ENCODE measurements around the gene ZNF185. TPM values are rescaled to one million over a fixed set of nuclear protein-coding genes. Genes with fewer than 3 reads are reported as not detected.

The ZNF185 gene
- total RNA-seq, 6 experiments from 2014 or later = 0.61 to 1.7 (median 0.83) TPM

- Histone ChIP-seq H3K36me3 (no peaks in the 10 kb centered on the region), H3K4me3 (no peak overlapping the region), H3K27me3 (no peaks in the 10 kb centered on the region), H3K27ac (no peak overlapping the region), H3K9me3 (no peaks in the 10 kb centered on the region), H3K4me1 (no peaks in the 10 kb centered on the region)
- DNase-seq = peak in 2 of 3 donors; percentile 11 to 45
- WGBS (ENCODE audit: insufficient coverage, low coverage, low lambda C conversion rate, missing lambda C conversion rate) = 86% methylated on average over 1 of the region's 8 CpGs
- TF ChIP-seq POLR2A (IDR thresholded peaks at IDR 0.05) (no peak), CTCF (IDR thresholded peaks at IDR 0.05) (no peak)
- intact Hi-C loops (cut with DNase I) = no loop called here
- no peak for ATAC-seq
Observed at GRCh38 chrX:152895724-152896420, 2.0 kb upstream of the ZNF185 start.

DNA sequence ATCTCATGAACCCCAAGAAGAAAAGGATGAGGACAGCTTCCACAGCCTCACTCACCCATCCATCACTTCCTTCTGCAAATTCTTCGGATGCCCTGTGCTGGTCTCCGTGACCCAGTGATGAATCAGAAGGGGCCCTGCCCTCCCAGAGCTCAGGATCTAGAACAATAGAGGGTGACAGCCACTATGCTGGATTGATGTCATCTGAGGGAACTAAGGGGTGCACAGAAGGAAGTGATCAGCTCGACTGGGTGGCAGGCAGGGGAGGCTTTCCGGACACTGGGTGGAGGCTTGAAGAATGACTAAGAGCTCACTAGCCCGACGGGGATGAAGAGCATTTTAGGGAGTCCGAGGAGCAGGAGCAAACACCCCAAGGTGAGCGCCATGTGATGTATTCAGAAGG lies 1.4 kb upstream of the ZNF185 start:
- Histone ChIP-seq H3K9me3 (no peaks in the 10 kb centered on the region), H3K4me1 (no peaks in the 10 kb centered on the region), H3K27me3 (no peaks in the 10 kb centered on the region), H3K27ac (no peak overlapping the region), H3K36me3 (no peaks in the 10 kb centered on the region), H3K4me3 (no peak overlapping the region)
- peak in 1 of 3 donors; percentile 11 for DNase-seq
- WGBS (ENCODE audit: insufficient coverage, low coverage, low lambda C conversion rate, missing lambda C conversion rate) = 72% methylated on average over 8 of the region's 8 CpGs
- no peak for ATAC-seq
- TF ChIP-seq POLR2A (IDR thresholded peaks at IDR 0.05) (no peak), CTCF (IDR thresholded peaks at IDR 0.05) (no peak)
- intact Hi-C loops (cut with DNase I) = no loop called here

DNA sequence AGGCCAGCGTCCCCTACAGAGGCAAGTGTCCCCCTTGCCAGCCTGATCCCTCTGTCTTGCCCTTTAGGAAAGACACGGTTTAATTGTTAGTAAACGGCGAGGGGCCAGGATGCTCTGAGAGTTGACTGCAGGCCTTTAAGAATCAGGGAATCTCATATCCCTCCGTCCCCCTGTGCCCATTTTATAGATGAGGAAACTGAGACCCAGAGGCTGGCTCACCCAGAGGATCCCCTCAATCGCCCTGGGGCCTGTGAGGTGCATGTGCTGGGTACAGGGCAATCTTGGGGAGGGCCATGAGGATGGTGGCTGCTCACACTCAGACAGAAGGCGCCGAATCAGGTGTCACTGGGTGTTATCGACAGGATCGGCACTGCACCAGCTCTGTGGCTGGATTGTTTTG lies 575 bp downstream of the ZNF185 start:
- Histone ChIP-seq H3K9me3 (no peaks in the 10 kb centered on the region), H3K4me3 (no peak overlapping the region), H3K36me3 (no peaks in the 10 kb centered on the region), H3K4me1 (no peaks in the 10 kb centered on the region), H3K27ac (no peak overlapping the region), H3K27me3 (no peaks in the 10 kb centered on the region)
- intact Hi-C loops (cut with DNase I) = no loop called here
- DNase-seq = peak in 1 of 3 donors; percentile 28
- no peak for ATAC-seq
- 67% methylated on average over 5 of the region's 10 CpGs for WGBS (ENCODE audit: insufficient coverage, low coverage, low lambda C conversion rate, missing lambda C conversion rate)
- TF ChIP-seq CTCF (IDR thresholded peaks at IDR 0.05) (no peak), POLR2A (IDR thresholded peaks at IDR 0.05) (no peak)

GRCh38 chrX:152899111-152899873 lies 1.4 kb downstream of the ZNF185 start:
- H3K36me3 ChIP-seq = no peaks in the 10 kb centered on the region
- no peaks in the 10 kb centered on the region for H3K9me3 ChIP-seq
- TF ChIP-seq CTCF (IDR thresholded peaks at IDR 0.05) (no peak), POLR2A (IDR thresholded peaks at IDR 0.05) (no peak)
- DNase-seq (peak in 1 of 3 donors; percentile 18), ATAC-seq (no peak)
- WGBS (ENCODE audit: insufficient coverage, low coverage, low lambda C conversion rate, missing lambda C conversion rate) = 69% methylated on average over 5 of the region's 16 CpGs
- H3K27ac ChIP-seq = no peak overlapping the region
- intact Hi-C loops (cut with DNase I) = no loop called here
- H3K27me3 ChIP-seq = peaks cover 0 to 7% of the 10 kb centered on the region in 2 donors
- H3K4me1 ChIP-seq = no peaks in the 10 kb centered on the region
- no peak overlapping the region for H3K4me3 ChIP-seq
